GM18907 (cell line): ENCODE results near the gene FBXW7.

Experiments
- ATAC-seq: cut with Tn5 transposase; IDR thresholded peaks from one replicate; pipeline ENCODE4 v1.9.1; 2021; ENCODE audit warnings: mild to moderate bottlenecking, moderate library complexity; ENCODE audit not compliant: unreplicated experiment

The FBXW7 gene

GRCh38 chr4:152431784-152432183, 104.1 kb downstream of the FBXW7 start:
- ATAC-seq = no peak

DNA sequence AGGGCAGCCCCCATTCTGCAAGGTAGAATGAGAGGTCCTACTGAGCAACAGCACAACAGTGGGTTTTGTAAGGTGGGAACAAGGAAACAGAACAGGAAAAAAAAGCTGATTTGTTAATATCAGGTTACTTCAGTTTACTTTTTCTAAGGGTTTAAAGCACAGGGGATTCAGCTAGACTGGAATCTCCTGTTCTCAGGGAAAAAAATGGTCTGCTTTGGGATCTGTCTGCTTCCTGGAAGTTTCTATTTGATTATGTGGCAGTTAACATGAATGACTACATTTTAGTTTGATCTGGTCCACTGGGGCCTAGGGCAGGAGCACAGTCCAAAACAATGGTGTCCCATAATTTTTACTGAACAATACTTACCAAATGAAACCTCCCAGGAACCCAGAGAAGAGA, 104.6 kb downstream of the FBXW7 start:
- no peak for ATAC-seq

DNA sequence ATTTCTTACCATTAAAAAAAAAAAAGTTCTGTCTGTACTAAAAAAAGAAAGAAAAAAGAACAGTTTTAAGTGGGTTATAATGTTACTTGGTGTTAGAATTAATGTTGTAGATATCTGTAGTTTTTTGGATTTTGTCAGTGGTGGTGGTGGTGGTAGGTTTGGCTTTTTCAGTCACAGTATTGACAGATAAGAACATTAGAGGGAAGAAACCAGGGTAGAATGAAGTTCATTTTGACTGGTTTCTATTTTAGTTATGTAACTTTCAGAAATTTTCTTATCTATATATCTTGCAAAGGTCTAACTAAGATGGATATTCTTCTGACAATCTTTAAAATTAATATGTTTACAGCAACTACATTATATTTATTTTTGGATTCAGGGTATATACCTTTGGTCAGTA, 105.4 kb downstream of the FBXW7 start:
- no peak for ATAC-seq

- no peak for ATAC-seq
Observed at GRCh38 chr4:152427981-152428380, 107.9 kb downstream of the FBXW7 start.

GRCh38 chr4:152424977-152425376, 110.9 kb downstream of the FBXW7 start:
- no peak for ATAC-seq

- ATAC-seq = no peak
Observed at GRCh38 chr4:152424396-152424795, 111.5 kb downstream of the FBXW7 start.

GRCh38 chr4:152422817-152423320, 113.0 kb downstream of the FBXW7 start:
- ATAC-seq = no peak

GRCh38 chr4:152421576-152421975, 114.3 kb downstream of the FBXW7 start:
- ATAC-seq = no peak

GRCh38 chr4:152419809-152420208, 116.1 kb downstream of the FBXW7 start:
- ATAC-seq = no peak

DNA sequence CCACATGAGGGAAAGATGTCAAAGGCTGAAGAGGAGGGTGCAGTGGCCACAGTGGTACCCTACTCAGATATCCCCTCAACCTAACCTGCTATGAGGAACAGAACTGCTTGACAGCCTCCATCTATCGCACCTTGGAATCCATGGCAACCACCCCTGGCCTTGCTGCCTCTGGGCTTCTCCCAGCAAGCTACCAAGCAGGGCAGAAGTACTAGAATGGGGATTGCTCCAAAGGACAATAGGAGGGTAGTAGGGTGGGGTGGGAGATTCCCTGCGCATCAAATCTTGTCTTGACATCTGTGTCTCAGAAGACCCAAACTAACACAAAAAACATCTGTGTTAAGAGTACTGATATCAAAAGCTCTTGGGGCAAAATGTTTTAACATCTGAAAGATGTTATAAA, 118.2 kb downstream of the FBXW7 start:
- no peak for ATAC-seq

GRCh38 chr4:152415980-152416379, 119.9 kb downstream of the FBXW7 start:
- no peak for ATAC-seq

DNA sequence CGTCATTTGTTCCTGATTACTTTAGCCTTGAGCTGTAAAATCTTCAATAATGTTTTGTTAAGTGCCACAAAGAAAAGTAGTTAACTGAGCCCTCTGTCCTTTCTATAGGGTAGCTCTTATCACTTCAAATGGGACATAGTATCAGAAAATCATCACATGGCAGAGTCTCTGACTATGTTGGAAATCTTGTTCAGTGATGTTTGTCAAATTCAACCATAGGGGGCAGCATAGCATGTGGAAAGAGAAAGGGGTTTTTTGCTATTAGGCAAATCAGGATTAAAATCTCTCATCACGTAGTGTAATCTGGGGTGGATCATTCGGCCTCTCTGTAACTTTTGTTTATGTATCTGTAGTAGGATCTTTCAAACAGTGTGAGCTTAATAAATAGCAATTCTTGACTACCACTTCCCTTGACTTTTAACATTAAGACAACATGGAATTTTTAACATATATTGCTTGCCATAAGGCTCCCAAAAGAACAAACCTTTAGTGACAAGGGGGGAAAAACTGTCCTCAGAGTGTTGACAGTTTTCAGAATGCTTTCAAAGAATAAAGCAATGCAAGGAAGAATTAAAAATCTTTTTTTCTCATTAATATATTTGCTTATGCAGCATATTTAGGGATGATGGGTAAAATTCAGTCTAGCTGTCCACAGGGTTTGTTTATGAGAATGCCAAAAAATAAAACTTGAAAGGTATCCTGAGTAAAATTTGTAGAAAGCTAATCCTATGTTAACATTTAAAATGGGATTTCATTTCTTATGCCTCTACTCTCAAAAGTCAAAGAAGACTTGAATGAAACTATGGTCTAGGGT, 127.2 kb downstream of the FBXW7 start:
- ATAC-seq = no peak

DNA sequence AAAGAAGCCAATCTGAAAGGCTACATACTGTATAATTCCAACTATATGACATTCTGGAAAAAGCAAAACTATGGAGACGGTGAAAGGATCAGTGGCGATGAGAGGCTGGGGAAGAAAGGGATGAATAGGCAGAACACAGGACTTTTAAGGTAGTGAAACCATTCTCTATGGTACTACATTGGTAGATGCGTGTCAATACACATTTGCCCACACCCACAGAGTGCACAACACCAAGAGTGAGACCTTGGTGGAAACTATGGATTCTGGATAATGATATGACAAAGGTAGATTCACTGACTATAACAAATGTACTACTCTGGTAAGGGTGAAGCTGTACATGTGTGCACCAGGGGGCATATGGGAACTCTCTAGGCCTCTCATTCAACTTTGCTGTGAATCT, 134.5 kb downstream of the FBXW7 start:
- ATAC-seq = no peak

- peak; percentile 63 for ATAC-seq
Observed at GRCh38 chr4:152399246-152399645, 136.6 kb downstream of the FBXW7 start.

GRCh38 chr4:152398060-152398459, 137.8 kb downstream of the FBXW7 start:
- ATAC-seq = no peak

DNA sequence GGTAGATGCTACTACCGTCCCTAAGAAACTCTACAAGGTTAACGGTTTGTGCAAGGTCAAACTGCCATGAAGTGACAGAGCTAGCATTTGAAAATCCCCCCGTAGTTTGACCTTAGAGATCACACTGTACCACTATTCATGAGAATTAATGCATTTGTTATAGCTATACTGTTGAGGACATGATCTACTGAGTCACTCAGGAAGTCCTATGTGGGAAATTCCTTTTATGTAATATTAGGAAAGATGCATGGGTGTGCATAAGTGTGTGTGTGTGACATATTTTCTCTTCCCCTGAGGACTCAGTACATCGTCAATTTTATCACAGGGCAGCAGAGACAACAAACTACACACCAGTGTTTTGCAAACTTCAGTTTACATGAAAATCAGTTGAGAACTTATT, 141.1 kb downstream of the FBXW7 start:
- no peak for ATAC-seq

DNA sequence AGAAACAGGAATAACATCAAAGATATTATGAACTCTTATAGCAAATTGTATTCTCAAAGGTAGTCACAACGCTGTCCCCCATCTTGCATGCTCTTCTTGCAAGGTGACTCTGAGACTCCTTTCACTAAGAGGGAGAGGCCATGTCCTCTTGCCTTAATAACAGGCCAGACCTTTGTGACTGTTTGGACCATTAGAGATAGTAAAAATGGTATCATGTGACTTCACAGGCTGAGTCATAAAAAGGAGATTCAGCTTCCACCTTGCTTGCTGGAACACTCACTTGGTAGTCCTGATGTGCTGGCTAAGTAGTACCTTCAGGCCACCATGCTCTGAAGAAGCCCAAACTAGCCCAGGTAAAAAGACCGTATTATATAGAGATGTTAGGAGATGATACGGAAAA, 143.8 kb downstream of the FBXW7 start:
- ATAC-seq = no peak

DNA sequence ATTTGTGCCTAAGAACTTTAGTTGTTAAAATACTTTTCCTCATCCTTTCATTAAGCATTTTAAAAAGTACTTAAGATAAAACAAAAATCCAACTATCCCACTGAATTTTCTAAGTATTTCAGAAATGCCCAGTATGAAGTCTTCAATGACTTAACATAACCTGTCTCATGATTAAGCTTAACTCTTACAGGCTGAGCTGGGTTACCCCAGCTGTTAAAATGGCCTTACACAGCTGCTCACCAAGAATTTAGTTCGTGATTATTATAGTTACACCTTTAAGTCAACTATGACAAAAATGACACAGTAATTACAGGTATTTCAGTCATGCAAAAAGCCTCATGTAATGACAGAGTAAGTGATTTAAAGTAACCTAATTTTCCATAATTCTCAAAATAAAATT, 145.7 kb downstream of the FBXW7 start:
- ATAC-seq = no peak

GRCh38 chr4:152389359-152389758, 146.5 kb downstream of the FBXW7 start:
- ATAC-seq = no peak

DNA sequence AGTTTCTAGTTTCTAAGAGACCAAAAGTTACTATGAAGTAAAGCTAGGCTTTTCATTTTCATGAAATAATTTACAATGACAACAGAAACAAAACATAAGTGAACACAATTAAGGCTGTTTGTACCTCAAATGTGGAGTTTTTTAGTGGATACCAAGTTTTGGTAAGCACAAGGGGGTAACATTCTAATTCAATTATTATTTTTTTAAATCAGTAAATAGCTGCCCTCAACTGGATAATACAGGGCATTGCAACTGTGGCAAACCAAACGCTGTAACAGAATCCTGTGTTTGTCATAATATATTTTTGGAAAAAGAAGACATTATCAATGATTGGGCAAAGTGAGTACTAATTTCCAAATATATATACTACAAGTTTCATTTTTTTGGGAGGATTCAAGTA, 150.3 kb downstream of the FBXW7 start:
- no peak for ATAC-seq

GRCh38 chr4:152382057-152382785, 153.7 kb downstream of the FBXW7 start:
- peak; percentile 75 for ATAC-seq

- no peak for ATAC-seq
Observed at GRCh38 chr4:152380919-152381318, 155.0 kb downstream of the FBXW7 start.
